Fibroblast of lung (primary cell): ENCODE measurements around the gene TNNT1.

Experiments
- EZH2 ChIP-seq: IDR thresholded peaks from 2 replicates; pipeline ENCODE4 v1.5.1; 2012; ENCODE audit warnings: low read length, control low read depth, mild to moderate bottlenecking; ENCODE audit errors: missing control alignments
- TF ChIP-seq, protein P1 (sequence below), 2 donors: IDR thresholded peaks in 1 of 2; conservative IDR thresholded peaks in 1 of 2; 1 replicate in 1 of 2; 2 replicates in 1 of 2; pipeline ENCODE4 v1.5.1; 2011 to 2012; ENCODE audit warnings: low read length in 2 of 2, control low read depth in 1 of 2, inconsistent platforms in 1 of 2, low read depth in 1 of 2, mild to moderate bottlenecking in 1 of 2

DNA sequence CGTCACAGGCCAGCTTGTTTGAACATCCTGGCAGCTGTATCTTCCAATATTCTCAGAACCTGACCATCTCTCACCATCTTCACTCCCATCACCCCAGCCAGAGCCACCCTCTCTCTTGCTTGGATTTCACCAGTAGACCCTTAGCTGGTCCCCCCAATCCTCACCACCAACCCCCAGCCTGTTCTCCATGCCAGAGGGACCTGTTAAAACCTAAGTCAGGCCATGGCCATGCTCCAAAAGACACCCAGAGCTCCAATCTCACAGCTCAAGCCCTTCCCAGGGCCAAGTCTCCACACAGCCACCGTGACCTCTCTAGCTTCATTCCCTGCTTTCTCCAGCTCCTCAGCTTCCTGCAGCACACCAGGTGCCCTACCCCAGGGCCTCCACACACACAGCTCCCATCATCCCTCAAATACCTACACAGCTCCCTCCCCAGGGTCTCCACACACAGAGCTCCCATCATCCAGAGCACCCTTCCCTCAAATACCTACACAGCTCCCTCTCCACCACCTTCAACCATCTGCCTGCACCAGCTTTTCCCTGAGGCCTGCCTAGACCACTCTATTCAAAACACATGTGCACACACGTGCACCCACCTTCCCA, 59.6 kb downstream of the TNNT1 start:
- TF ChIP-seq, protein P1, sequence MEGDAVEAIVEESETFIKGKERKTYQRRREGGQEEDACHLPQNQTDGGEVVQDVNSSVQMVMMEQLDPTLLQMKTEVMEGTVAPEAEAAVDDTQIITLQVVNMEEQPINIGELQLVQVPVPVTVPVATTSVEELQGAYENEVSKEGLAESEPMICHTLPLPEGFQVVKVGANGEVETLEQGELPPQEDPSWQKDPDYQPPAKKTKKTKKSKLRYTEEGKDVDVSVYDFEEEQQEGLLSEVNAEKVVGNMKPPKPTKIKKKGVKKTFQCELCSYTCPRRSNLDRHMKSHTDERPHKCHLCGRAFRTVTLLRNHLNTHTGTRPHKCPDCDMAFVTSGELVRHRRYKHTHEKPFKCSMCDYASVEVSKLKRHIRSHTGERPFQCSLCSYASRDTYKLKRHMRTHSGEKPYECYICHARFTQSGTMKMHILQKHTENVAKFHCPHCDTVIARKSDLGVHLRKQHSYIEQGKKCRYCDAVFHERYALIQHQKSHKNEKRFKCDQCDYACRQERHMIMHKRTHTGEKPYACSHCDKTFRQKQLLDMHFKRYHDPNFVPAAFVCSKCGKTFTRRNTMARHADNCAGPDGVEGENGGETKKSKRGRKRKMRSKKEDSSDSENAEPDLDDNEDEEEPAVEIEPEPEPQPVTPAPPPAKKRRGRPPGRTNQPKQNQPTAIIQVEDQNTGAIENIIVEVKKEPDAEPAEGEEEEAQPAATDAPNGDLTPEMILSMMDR (conservative IDR thresholded peaks at IDR 0.05 in 1 of 2, IDR thresholded peaks at IDR 0.05 in 1 of 2; ENCODE audit: low read depth in 1 of 2, low read length in 2 of 2), result no peak
- TF ChIP-seq EZH2, result no peak
